NCI-H510A (cell line): ENCODE measurements around the gene HGFAC.
"Not testable (repeated sequence)": the region's sequence is repeated elsewhere in the genome, so short reads cannot be mapped to it uniquely, and the experiment has no call there.

Experiments used
- DNase-seq: peaks from one replicate; lab custom pipeline; 2025; lab: John Stamatoyannopoulos, UW

HGFAC gene

GRCh38 chr4:3442959-3443749 lies 1.4 kb downstream of the HGFAC start:
- DNase-seq, result no peak

GRCh38 chr4:3443750-3444309 lies 2.1 kb downstream of the HGFAC start:
- no peak for DNase-seq

- DNase-seq, result no peak
These were observed 2.8 kb downstream of the HGFAC start for GRCh38 chr4:3444351-3445110.

GRCh38 chr4:3445111-3445820 lies 3.5 kb downstream of the HGFAC start:
- no peak for DNase-seq

GRCh38 chr4:3445829-3446545 lies 4.2 kb downstream of the HGFAC start:
- DNase-seq, result no peak

- no peak for DNase-seq
These were observed 5.0 kb downstream of the HGFAC start for GRCh38 chr4:3446631-3447320.

GRCh38 chr4:3447431-3448395 lies 5.9 kb downstream of the HGFAC start:
- no peak for DNase-seq

GRCh38 chr4:3449047-3449573 lies 7.3 kb downstream of the HGFAC start:
- DNase-seq, result no peak

- no peak for DNase-seq
These were observed 8.1 kb downstream of the HGFAC start for GRCh38 chr4:3449574-3450534.

- DNase-seq, result no peak
These were observed 8.9 kb downstream of the HGFAC start for GRCh38 chr4:3450643-3451042.

- no peak for DNase-seq
These were observed 10.2 kb downstream of the HGFAC start for GRCh38 chr4:3451956-3452355.

GRCh38 chr4:3452376-3452775 lies 10.6 kb downstream of the HGFAC start:
- DNase-seq, result no peak

- DNase-seq, result not testable (repeated sequence)
These were observed 13.8 kb downstream of the HGFAC start for GRCh38 chr4:3455596-3455995.

- DNase-seq, result no peak
These were observed 16.6 kb downstream of the HGFAC start for GRCh38 chr4:3458371-3458770.

- DNase-seq, result not testable (repeated sequence)
These were observed 17.4 kb downstream of the HGFAC start for GRCh38 chr4:3459156-3459555.

GRCh38 chr4:3460926-3461325 lies 19.2 kb downstream of the HGFAC start:
- DNase-seq, result no peak

- no peak for DNase-seq
These were observed 19.9 kb downstream of the HGFAC start for GRCh38 chr4:3461515-3462291.

- no peak for DNase-seq
These were observed 20.6 kb downstream of the HGFAC start for GRCh38 chr4:3462321-3462789.
